ENCODE measurements around the gene ENTPD1. TPM values are rescaled to one million over a fixed set of nuclear protein-coding genes. Genes with fewer than 3 reads are reported as not detected.

The ENTPD1 gene
- total and polyA plus RNA-seq, 10 of the 15 experiments (the other 5 are each of a cell fraction or from before 2014, with no cell fraction given) = 110 to 413 (median 161) TPM

GRCh38 chr10:95741807-95742467, 14.0 kb upstream of the ENTPD1 start:
- BruUV-seq (replicated peaks) = TSS peak; percentile 75
- H3K4me3 ChIP-seq = peak overlapping the region; percentile 27
- WGBS (ENCODE audit: insufficient coverage, insufficient replicate concordance, low lambda C conversion rate, missing lambda C conversion rate) = 4% methylated on average over 6 of the region's 6 CpGs
- intact Hi-C loops (cut with micrococcal nuclease; ENCODE audit: unreplicated experiment) = no loop called here
- peaks cover 11% of the 10 kb centered on the region for H3K79me2 ChIP-seq (ENCODE audit: control insufficient read depth, insufficient read depth, low read length)
- peak overlapping the region; percentile 77 for H3K9ac ChIP-seq (ENCODE audit: control insufficient read depth, insufficient read depth, low read length)
- ChIA-PET SMC1A (ENCODE audit: uncharacterized antibody, unreplicated experiment) (interaction anchor here (0.6 to 2.4 kb wide), 8 partner anchors 11 to 142 kb away, joined by 3 to 9 read pairs (median 4); partner anchors contain the start of genes ENTPD1 and TCTN3), POLR2A (interaction anchor here (0.6 to 1.2 kb wide), 4 partner anchors 17 to 576 kb away, joined by 3 to 4 read pairs (median 3); no protein-coding TSS in a partner anchor), RAD21 (ENCODE audit: unreplicated experiment) (interaction anchor here (0.8 to 1.3 kb wide), 3 partner anchors 11 to 16 kb away, joined by 4 to 5 read pairs (median 4); no protein-coding TSS in a partner anchor), CTCF (interaction anchor here (0.6 to 3.8 kb wide), 6 partner anchors 14 to 488 kb away, joined by 3 to 21 read pairs (median 3); partner anchors contain the start of genes ENTPD1 and TCTN3)
- in situ Hi-C loops (cut with MboI) = no loop called here
- peak overlapping the region; percentile 85 for H3K27ac ChIP-seq (ENCODE audit: control insufficient read depth, insufficient read depth)
- ATAC-seq (peak; percentile 60), FAIRE-seq (peak; percentile 90), DNase-seq (ENCODE audit: low read depth, low spot score) (peak; percentile 60)
- no peaks in the 10 kb centered on the region for H3K36me3 ChIP-seq (ENCODE audit: control insufficient read depth in 2 of 2, insufficient read depth in 2 of 2, low read length in 1 of 2)
- H3K27me3 ChIP-seq (replicated peaks in 1 of 2; ENCODE audit: control insufficient read depth in 2 of 2, insufficient read depth in 2 of 2, low read length in 1 of 2) = no peaks in the 10 kb centered on the region
- H3K9me3 ChIP-seq (replicated peaks; ENCODE audit: control insufficient read depth, insufficient read depth, low read length) = peaks cover 7% of the 10 kb centered on the region; the same call in 2 of the 3 replicates
- peaks cover 9% of the 10 kb centered on the region for H3K4me1 ChIP-seq (ENCODE audit: control insufficient read depth, insufficient read depth, low read length)
- peak overlapping the region; percentile 91 for H2AFZ ChIP-seq (ENCODE audit: control insufficient read depth, low read depth, low read length)
- no peaks in the 10 kb centered on the region for H4K20me1 ChIP-seq (ENCODE audit: control insufficient read depth, insufficient read depth)
- peak overlapping the region; percentile 91 for H3K4me2 ChIP-seq (ENCODE audit: control insufficient read depth, insufficient read depth)
- TF ChIP-seq NKRF (conservative IDR thresholded peaks at IDR 0.05) = no peak
- no peak for TF ChIP-seq BHLHE40 (IDR thresholded peaks at IDR 0.05; ENCODE audit: borderline replicate concordance in 1 of 2, low read depth in 2 of 2, low read length in 1 of 2)
- TF ChIP-seq NR2F1 (conservative IDR thresholded peaks at IDR 0.05) = 0 out of 2 replicates have a peak, but pooled peaks have one; percentile 23
- TF ChIP-seq BRCA1 (IDR thresholded peaks at IDR 0.05; ENCODE audit: low read depth, low read length) = no peak
- TF ChIP-seq SPI1 (IDR thresholded peaks at IDR 0.05; ENCODE audit: borderline replicate concordance, insufficient read depth, low read depth, low read length) = no peak
- no peak for TF ChIP-seq ATF3 (IDR thresholded peaks at IDR 0.05; ENCODE audit: borderline replicate concordance, extremely low read depth, low read depth, low read length)
- no peak for TF ChIP-seq SKIL (IDR thresholded peaks at IDR 0.05; ENCODE audit: low read depth, poor library complexity, severe bottlenecking)
- TF ChIP-seq KDM1A (IDR thresholded peaks at IDR 0.05; ENCODE audit: borderline replicate concordance) = no peak
- 0 out of 2 replicates have a peak, but pooled peaks have one; percentile 45 for TF ChIP-seq YY1 (IDR thresholded peaks at IDR 0.05; ENCODE audit: low read depth, low read length)
- no peak for TF ChIP-seq EP300 (IDR thresholded peaks at IDR 0.05; ENCODE audit: borderline replicate concordance in 1 of 2, control insufficient read depth in 1 of 2, low read depth in 2 of 2, low read length in 2 of 2)
- TF ChIP-seq MEF2A (IDR thresholded peaks at IDR 0.05; ENCODE audit: insufficient read depth, low read depth, low read length) = peak; percentile 81
- TF ChIP-seq GATAD2B (conservative IDR thresholded peaks at IDR 0.05; ENCODE audit: low read depth) = no peak
- TF ChIP-seq PAX5 (IDR thresholded peaks at IDR 0.05; ENCODE audit: borderline replicate concordance, low read depth, low read length) = peak; percentile 88
- TF ChIP-seq CBX5 (IDR thresholded peaks at IDR 0.05; ENCODE audit: low read depth) = 0 out of 2 replicates have a peak, but pooled peaks have one; percentile 12
- peak; percentile 66 for TF ChIP-seq FOXM1 (IDR thresholded peaks at IDR 0.05; ENCODE audit: low read depth, low read length)
